Pancreas (tissue), 10 donors: Measurements from ENCODE around the gene SDC3. TPM values are rescaled to one million over a fixed set of nuclear protein-coding genes. Genes with fewer than 3 reads are reported as not detected.
"Not testable (repeated sequence)": the region's sequence is repeated elsewhere in the genome, so short reads cannot be mapped to it uniquely, and the experiment has no call there.

Source experiments
- ATAC-seq, 4 donors: fragments of 200-7000 bp; cut with Tn5 transposase; one replicate each; pipeline versions ENCODE4 v1.8.0 to v1.9.1; 2020; ENCODE audit warnings: mild to moderate bottlenecking in 4 of 4, moderate library complexity in 4 of 4
- DNase-seq, 6 donors: peaks; one replicate each; pipeline ENCODE4 v3.0.0-alpha.2; 2020
- FAIRE-seq: peaks from 2 replicates; lab custom pipeline; 2012; peaks lifted over from hg19 to GRCh38; lab: Jason Lieb, UNC
- H3K27ac ChIP-seq, 4 donors: fragments of 200-600 bp; sonication (generic); 1 replicate in 3 of 4; 2 replicates in 1 of 4; pipeline versions ENCODE4 v1.5.0 to v1.8.0; 2020
- H3K27me3 ChIP-seq, 4 donors: fragments of 200-600 bp; one replicate each; pipeline ENCODE4 v1.8.0; 2021
- H3K36me3 ChIP-seq, 3 donors: fragments of 200-600 bp; sonication (generic) in 1 of 3; one replicate each; pipeline versions ENCODE4 v1.5.0 to v1.8.0; 2020 to 2021
- H3K4me1 ChIP-seq, 3 donors: fragments of 200-600 bp; one replicate each; pipeline ENCODE4 v1.8.0; 2021
- H3K4me3 ChIP-seq, 4 donors: fragments of 200-600 bp; sonication (generic) in 2 of 4; one replicate each; pipeline versions ENCODE4 v1.5.0 to v1.8.0; 2020 to 2021
- H3K9me3 ChIP-seq, 4 donors: fragments of 200-600 bp; one replicate each; pipeline ENCODE4 v1.8.0; 2021
- WGBS, 2 donors: extraction: QIAGEN DNeasy Blood & Tissue Kit; methylation state at CpG; one replicate each; pipeline ENCODE4 v1.1.7; 2013; 5-methylcytosine and 5-hydroxymethylcytosine counted together
- intact Hi-C, 3 donors: fragments of 100-400 bp; cut with DNase I; formaldehyde crosslinking; loops; one replicate each; pipeline versions ENCODE4 v1.11.1 to v1.14.2; 2022
- polyA plus RNA-seq, 2 donors: library from polyadenylated mRNA; stranded (reverse); fragments of 200-250 nt; gene quantifications; one replicate each; pipeline ENCODE4 v1.2.3, GENCODE V29; 2013
- total RNA-seq, 6 donors: library from RNA; stranded (reverse); fragmentation: NEBNext Ultra II Directional in 4 of 6; extraction: Animal tissue kit (Norgen Biotek cat#: 25700) in 4 of 6; gene quantifications; one replicate each; pipeline versions ENCODE4 v1.2.1 to v1.2.4, GENCODE V29; 2021 to 2023
- TF ChIP-seq, protein P1 (sequence below), 4 donors: fragments of 200-600 bp; sonication (generic) in 3 of 4; IDR thresholded peaks; one replicate each; pipeline versions ENCODE4 v1.5.0 to v1.8.0; 2021; ENCODE audit warnings: antibody characterized with exemption in 4 of 4
- donor health status: healthy with polysubstance abuse.
- donor health status: DM: no; HTN: no; CAD: no; lungs with moderate emphysema.
- donor health status: DM: no; HTN: no; CAD: no.
- donor health status: control.
- donor health status: control.
- donor health status: Bipolar disorder and iron deficiency.
- donor health status: DM: yes; HTN: yes; CAD: no.
- donor health status: DM: no; HTN: no; CAD: no.
- donor health status: DM: no; HTN: no; CAD: no.
- donor health status: DM: yes; HTN: yes; CAD: no.

The SDC3 gene
- total and polyA plus RNA-seq, 8 donors, result 4.2 to 18.9 (median 7.6) TPM

- no peak for ATAC-seq
- no peak for FAIRE-seq
- H3K36me3 ChIP-seq, result no peaks in the 10 kb centered on the region
- WGBS, 2 donors, result 87 to 93% methylated on average over 13 of the region's 13 CpGs
- no peaks in the 10 kb centered on the region for H3K27me3 ChIP-seq
- DNase-seq, result no peak
- H3K9me3 ChIP-seq, result no peaks in the 10 kb centered on the region
- TF ChIP-seq, protein P1, sequence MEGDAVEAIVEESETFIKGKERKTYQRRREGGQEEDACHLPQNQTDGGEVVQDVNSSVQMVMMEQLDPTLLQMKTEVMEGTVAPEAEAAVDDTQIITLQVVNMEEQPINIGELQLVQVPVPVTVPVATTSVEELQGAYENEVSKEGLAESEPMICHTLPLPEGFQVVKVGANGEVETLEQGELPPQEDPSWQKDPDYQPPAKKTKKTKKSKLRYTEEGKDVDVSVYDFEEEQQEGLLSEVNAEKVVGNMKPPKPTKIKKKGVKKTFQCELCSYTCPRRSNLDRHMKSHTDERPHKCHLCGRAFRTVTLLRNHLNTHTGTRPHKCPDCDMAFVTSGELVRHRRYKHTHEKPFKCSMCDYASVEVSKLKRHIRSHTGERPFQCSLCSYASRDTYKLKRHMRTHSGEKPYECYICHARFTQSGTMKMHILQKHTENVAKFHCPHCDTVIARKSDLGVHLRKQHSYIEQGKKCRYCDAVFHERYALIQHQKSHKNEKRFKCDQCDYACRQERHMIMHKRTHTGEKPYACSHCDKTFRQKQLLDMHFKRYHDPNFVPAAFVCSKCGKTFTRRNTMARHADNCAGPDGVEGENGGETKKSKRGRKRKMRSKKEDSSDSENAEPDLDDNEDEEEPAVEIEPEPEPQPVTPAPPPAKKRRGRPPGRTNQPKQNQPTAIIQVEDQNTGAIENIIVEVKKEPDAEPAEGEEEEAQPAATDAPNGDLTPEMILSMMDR (IDR thresholded peaks at IDR 0.05), result no peak
- no peaks in the 10 kb centered on the region for H3K4me1 ChIP-seq
- H3K27ac ChIP-seq, result no peak overlapping the region
- intact Hi-C loops, result no loop called here
- no peak overlapping the region for H3K4me3 ChIP-seq
These were observed 39.6 kb downstream of the SDC3 start for GRCh38 chr1:30868833-30869435.

DNA sequence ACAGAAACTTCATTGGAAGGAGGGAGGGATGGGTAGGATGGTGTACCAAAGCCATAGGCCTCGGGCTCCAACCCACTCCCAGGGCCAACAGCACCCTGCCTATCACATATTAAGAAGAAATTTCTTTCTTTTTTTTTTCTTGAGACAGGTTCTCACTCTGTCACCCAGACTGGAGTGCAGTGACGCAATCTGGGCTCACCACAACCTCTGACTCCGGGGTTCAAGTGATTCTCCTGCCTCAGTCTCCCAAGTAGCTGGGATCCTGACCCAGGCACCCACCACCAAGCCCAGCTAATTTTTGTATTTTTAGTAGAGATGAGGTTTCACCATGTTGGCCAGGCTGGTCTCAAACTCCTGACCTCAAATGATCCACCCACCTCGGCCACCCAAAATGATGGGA lies 40.5 kb downstream of the SDC3 start:
- 88 to 92% methylated on average over 4 of the region's 4 CpGs for WGBS, 2 donors
- FAIRE-seq, intact Hi-C loops: not testable (repeated sequence)

GRCh38 chr1:30867537-30867936 lies 41.0 kb downstream of the SDC3 start:
- TF ChIP-seq, protein P1 (IDR thresholded peaks at IDR 0.05), result no peak
- Histone ChIP-seq H3K4me1 (no peaks in the 10 kb centered on the region), H3K27me3 (no peaks in the 10 kb centered on the region), H3K4me3 (no peak overlapping the region), H3K36me3 (no peaks in the 10 kb centered on the region), H3K27ac (no peak overlapping the region), H3K9me3 (no peaks in the 10 kb centered on the region)
- ATAC-seq (no peak), DNase-seq (no peak), FAIRE-seq (no peak)
- WGBS, 2 donors, result 91 to 96% methylated on average over 4 of the region's 4 CpGs
- intact Hi-C loops, result no loop called here

More for the DNA sequence above, 40.5 kb downstream of the SDC3 start:
- not testable (repeated sequence) for H3K36me3 ChIP-seq, H3K27me3 ChIP-seq, H3K4me1 ChIP-seq, ATAC-seq, H3K9me3 ChIP-seq, H3K27ac ChIP-seq, DNase-seq, H3K4me3 ChIP-seq

- Histone ChIP-seq H3K4me1 (no peaks in the 10 kb centered on the region), H3K9me3 (no peaks in the 10 kb centered on the region), H3K36me3 (no peaks in the 10 kb centered on the region), H3K27ac (no peak overlapping the region), H3K27me3 (no peaks in the 10 kb centered on the region), H3K4me3 (no peak overlapping the region)
- FAIRE-seq (no peak), DNase-seq (no peak), ATAC-seq (no peak)
- intact Hi-C loops, result no loop called here
- 45 to 79% methylated on average over 3 of the region's 3 CpGs for WGBS, 2 donors
- TF ChIP-seq, protein P1 (IDR thresholded peaks at IDR 0.05), result no peak
These were observed 42.0 kb downstream of the SDC3 start for GRCh38 chr1:30866594-30866993.

GRCh38 chr1:30864681-30865080 lies 43.9 kb downstream of the SDC3 start:
- no peaks in the 10 kb centered on the region for H3K4me1 ChIP-seq
- no peaks in the 10 kb centered on the region for H3K27me3 ChIP-seq
- H3K9me3 ChIP-seq, result no peaks in the 10 kb centered on the region
- H3K27ac ChIP-seq, result no peak overlapping the region
- WGBS, 2 donors, result 72 to 77% methylated on average over 7 of the region's 7 CpGs
- no peak for ATAC-seq
- H3K4me3 ChIP-seq, result no peak overlapping the region
- H3K36me3 ChIP-seq, result no peaks in the 10 kb centered on the region
- FAIRE-seq, result no peak
- DNase-seq, result no peak
- TF ChIP-seq, protein P1 (IDR thresholded peaks at IDR 0.05), result no peak
- intact Hi-C loops, result no loop called here
